ENCODE data around the gene FBRS.

DNA sequence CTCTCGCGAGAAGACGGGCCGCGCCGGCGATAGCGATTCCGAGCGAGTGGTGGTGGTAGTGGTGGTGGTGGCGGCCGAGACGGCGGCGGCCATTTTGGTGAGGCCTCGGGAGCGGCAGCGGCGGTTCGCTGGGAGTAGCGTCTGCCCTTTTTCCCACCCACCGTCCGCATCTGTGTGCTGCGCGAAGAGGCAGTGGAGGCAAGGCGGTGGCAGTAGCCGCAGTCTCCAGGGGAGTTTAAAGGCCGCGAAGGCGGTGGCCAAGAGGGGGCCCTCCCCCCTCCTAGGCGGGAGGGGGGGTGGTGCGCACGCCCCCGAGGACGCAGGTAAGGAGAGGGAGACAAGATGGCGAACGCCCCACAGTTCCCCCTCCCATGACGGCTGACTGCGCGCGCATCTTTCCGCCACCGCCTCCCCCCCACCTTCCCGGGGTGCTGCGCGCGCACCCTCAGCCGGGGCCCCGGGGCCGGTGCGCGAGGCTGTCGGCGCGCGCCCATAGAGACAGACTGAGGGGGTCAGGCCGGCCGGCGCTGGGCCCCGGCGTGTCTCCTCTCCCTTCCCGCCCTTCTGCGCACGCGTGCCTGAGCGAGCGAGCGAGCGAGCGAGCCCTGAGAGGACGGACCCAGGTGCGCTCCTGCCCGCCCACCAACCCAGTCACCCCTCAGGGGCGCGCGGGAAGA is 40.0 kb downstream of the FBRS start:
- TF ChIP-seq ZNF446 (CRISPR knock-in tag; IDR thresholded peaks at IDR 0.05) (peak; percentile 98), CHD2 (IDR thresholded peaks at IDR 0.05; ENCODE audit: low read depth, low read length) (no peak; the same call in 1 of the 2 replicates), GTF2F1 (IDR thresholded peaks at IDR 0.05; ENCODE audit: low read length) (0 out of 2 replicates have a peak, but pooled peaks have one; percentile 75), NFYB (CRISPR knock-in tag; IDR thresholded peaks at IDR 0.05) (peak; percentile 35), ARID5B (CRISPR knock-in tag; IDR thresholded peaks at IDR 0.05) (peak; percentile 62)
- TF ChIP-seq, protein P1, sequence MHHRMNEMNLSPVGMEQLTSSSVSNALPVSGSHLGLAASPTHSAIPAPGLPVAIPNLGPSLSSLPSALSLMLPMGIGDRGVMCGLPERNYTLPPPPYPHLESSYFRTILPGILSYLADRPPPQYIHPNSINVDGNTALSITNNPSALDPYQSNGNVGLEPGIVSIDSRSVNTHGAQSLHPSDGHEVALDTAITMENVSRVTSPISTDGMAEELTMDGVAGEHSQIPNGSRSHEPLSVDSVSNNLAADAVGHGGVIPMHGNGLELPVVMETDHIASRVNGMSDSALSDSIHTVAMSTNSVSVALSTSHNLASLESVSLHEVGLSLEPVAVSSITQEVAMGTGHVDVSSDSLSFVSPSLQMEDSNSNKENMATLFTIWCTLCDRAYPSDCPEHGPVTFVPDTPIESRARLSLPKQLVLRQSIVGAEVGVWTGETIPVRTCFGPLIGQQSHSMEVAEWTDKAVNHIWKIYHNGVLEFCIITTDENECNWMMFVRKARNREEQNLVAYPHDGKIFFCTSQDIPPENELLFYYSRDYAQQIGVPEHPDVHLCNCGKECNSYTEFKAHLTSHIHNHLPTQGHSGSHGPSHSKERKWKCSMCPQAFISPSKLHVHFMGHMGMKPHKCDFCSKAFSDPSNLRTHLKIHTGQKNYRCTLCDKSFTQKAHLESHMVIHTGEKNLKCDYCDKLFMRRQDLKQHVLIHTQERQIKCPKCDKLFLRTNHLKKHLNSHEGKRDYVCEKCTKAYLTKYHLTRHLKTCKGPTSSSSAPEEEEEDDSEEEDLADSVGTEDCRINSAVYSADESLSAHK (CRISPR knock-in tag; IDR thresholded peaks at IDR 0.05; ENCODE audit: borderline replicate concordance), result peak; percentile 79; the same call in 1 of the 2 replicates
